Activated effector memory CD4-positive, alpha-beta T cell treated with Interleukin-2 at 50 U/mL for 16 hours (primary cell): ENCODE measurements around the gene ABCA9.
"Not testable (repeated sequence)": the region's sequence is repeated elsewhere in the genome, so short reads cannot be mapped to it uniquely, and the experiment has no call there.

Experiments
- DNase-seq: peaks from one replicate; pipeline ENCODE4 v3.0.0-alpha.2; 2020

The ABCA9 gene

GRCh38 chr17:68954146-68954896 lies 106.4 kb downstream of the ABCA9 start:
- no peak for DNase-seq

GRCh38 chr17:68953340-68953997 lies 107.3 kb downstream of the ABCA9 start:
- no peak for DNase-seq

- DNase-seq, result no peak
These were observed 110.0 kb downstream of the ABCA9 start for GRCh38 chr17:68950725-68951124.

- not testable (repeated sequence) for DNase-seq
These were observed 112.9 kb downstream of the ABCA9 start for GRCh38 chr17:68947868-68948267.

GRCh38 chr17:68944435-68945035 lies 116.2 kb downstream of the ABCA9 start:
- DNase-seq, result no peak

GRCh38 chr17:68943812-68944182 lies 116.9 kb downstream of the ABCA9 start:
- DNase-seq, result not testable (repeated sequence)

GRCh38 chr17:68943123-68943811 lies 117.5 kb downstream of the ABCA9 start:
- no peak for DNase-seq

GRCh38 chr17:68942389-68942788 lies 118.3 kb downstream of the ABCA9 start:
- no peak for DNase-seq

GRCh38 chr17:68941761-68942160 lies 119.0 kb downstream of the ABCA9 start:
- DNase-seq, result no peak

- DNase-seq, result no peak
These were observed 121.5 kb downstream of the ABCA9 start for GRCh38 chr17:68939195-68939594.

- no peak for DNase-seq
These were observed 122.7 kb downstream of the ABCA9 start for GRCh38 chr17:68937890-68938514.

- no peak for DNase-seq
These were observed 133.2 kb downstream of the ABCA9 start for GRCh38 chr17:68927516-68927915.

- no peak for DNase-seq
These were observed 135.7 kb downstream of the ABCA9 start for GRCh38 chr17:68924793-68925720.
